A673 (cell line): ENCODE results near the gene IKZF3.

Experiments used
- CTCF ChIP-seq: fragments of 300-800, 200-600 bp; sonication (generic); conservative IDR thresholded peaks from 2 replicates; pipeline ENCODE4 v1.5.1; 2017; ENCODE audit warnings: low read depth, mild to moderate bottlenecking, antibody characterized with exemption, low read length, moderate library complexity, mixed read lengths
- EZH2 ChIP-seq: fragments of 200-600 bp; sonication (generic); IDR thresholded peaks from 2 replicates; pipeline ENCODE4 v1.6.1; 2017; ENCODE audit warnings: borderline replicate concordance, low read depth, mild to moderate bottlenecking, mixed read lengths, antibody characterized with exemption, low read length; ENCODE audit not compliant: poor library complexity, severe bottlenecking

DNA sequence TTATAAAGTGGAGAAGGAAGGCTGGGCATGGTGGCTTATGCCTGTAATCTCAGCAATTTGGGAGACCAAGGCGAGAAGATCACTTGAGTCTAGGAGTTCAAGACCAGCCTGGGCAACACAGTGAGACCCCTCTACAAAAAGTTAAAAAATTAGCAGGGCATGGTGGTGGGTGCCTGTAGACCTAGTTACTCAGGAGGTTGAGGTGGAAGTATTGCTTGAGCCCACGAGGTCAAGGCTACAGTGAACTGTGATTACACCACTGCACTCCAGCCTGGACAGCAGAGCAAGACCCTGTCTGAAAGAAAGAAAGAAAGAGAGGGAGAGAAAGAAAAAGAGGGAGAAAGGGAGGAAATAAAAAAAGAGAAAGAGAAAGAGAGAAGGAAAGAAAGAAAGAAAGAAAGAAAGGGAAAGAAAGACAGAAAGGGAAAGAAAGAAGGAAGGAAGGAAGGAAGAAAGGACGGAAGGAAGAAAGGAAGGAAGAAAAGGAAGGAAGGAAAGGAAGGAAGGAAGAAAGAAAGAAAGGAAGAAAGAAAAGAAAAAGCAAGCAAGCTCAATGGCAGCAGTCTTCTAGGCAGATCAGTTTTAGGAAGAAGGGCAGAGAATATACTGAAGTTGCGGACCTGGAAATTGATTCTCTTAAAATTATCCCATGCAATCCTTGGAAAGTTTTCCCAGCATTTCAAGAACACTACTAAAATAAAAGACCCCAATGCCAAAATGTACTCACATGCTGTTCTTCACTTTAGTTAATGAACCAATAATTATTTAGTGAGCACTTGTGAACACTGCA is 53.0 kb downstream of the IKZF3 start:
- no peak for TF ChIP-seq CTCF
- TF ChIP-seq EZH2, result no peak
